Activated CD4-positive, alpha-beta T cell treated with anti-CD3 and anti-CD28 coated beads for 1 hour (primary cell): ENCODE measurements around the gene BFSP2.

Source experiments
- DNase-seq: peaks from one replicate; pipeline ENCODE4 v3.0.0-alpha.2; 2020

BFSP2 gene

DNA sequence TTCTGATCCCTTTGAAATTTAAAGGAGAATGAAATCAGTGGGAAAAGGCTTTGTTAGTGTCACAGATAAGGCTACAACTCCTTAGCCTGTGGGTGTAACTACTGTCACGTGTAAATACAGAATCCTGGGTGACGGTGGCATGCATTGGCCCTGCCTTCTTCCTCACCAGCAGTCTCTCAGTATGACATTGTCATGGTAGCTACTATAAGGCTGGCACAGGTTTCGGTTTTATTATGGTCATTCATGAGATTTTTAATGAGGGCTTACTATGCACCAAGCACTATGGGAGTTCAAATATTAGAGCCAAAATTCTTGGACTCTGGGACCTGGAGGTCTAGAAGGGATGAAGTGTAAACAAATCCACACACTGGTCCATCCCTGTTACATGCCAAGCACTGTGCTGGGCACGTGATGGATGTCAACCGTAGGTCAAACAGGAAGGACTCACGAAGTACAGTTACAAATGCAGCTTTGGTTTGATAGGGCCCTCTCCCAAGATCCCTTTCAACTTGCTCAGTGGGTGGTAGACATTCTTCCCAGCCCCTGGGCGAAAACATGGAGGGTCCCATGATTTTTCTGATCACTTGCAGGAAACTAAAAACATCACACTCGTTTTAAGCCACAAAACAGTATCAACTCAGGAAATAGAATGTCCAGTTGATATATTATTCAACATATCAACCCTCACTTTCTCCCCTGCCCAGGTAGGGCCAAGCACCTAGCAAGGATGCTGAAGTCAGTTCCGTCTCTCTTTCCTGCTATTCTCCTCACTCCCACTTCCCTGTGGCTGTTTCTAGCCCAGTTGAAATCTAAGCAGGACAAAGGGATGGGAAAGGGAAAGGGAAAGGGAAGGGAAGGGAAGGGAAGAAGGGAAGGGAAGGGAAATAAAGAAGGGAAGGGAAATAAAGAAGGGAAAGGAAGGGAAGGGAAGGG, 25.3 kb downstream of the BFSP2 start:
- no peak for DNase-seq

DNA sequence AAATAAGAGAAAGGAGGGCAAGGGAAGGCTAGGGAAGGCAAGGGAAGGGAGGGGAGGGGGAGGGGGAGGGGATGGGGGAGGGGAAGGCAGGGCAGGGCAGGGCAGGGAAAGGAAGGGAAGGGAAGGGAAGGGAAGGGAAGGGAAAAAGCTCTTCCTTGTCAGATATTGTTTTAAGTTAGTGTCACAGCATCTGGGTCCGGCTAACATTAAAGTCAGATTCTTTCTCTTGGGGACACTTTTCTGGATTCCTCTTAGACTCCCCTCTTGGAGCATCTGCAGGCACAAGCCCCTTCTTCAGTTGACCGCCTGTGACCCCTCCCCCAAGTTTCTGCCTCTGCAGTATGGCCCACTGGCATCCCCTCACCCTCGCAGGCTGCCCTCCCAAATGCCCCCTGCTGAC, 26.0 kb downstream of the BFSP2 start:
- no peak for DNase-seq

DNA sequence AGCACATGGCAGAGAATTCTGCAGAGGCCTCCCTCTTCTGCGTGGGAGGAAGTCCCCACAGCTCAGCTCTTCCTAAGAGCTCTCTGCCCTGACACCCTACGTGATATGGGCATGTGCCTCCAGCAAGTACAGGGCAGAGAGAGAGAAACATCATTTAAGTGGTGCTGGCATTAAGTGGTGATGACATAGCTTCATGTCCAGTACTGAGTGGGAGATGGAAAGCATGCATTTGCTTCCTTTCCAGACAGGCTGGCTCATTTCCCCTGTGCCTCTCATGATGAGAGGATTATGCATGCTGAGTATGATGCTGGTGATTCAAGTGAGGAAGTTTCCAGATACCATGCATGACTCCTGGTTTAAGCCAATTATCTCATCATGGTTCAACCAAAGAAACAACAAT, 26.9 kb downstream of the BFSP2 start:
- DNase-seq: no peak

- no peak for DNase-seq
Measured at GRCh38 chr3:133428552-133428951, 28.7 kb downstream of the BFSP2 start.

DNA sequence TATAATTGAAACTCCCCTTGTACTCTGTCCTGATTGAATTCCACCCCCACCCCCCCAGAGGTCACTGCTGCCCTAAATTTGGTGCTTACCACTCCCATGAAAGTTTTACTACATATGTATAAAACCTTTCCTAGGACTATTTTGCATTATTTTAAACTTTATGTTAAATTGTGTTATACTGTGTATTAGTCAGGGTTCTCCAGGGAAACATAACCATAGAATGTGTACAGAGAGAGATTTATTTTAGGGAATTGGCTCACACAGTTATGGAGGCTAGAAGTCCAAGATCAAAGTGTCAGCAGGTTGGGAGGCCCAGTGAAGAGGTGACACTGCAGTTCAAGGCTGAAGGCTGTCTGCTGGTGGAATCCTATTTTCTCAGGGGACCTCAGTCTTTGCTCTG, 29.2 kb downstream of the BFSP2 start:
- DNase-seq: no peak

DNA sequence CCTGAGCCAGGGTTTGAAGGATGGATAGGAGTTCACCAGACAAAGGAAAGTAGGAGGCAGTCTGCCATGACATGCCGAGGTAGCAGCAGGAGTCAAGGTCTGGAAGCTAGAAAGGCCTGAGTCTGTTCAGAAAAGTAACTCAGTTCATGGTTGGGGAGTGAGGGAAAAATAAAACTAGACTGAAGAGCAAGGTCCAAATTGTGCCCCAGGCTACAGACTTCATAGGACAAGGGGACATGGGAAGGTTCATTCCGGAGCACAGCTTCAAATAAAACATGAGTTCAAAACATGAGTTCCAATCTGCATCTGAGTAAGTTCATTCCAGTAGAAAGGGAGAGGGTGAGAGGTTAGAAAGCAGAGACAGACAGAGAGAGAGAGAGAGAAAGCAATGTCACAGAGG, 39.7 kb downstream of the BFSP2 start:
- no peak for DNase-seq

- DNase-seq: no peak
Measured at GRCh38 chr3:133440652-133441051, 40.8 kb downstream of the BFSP2 start.

- DNase-seq: no peak
Measured at GRCh38 chr3:133441867-133442270, 42.0 kb downstream of the BFSP2 start.

- DNase-seq: no peak
Measured at GRCh38 chr3:133442518-133442917, 42.7 kb downstream of the BFSP2 start.

GRCh38 chr3:133443649-133444422, 44.0 kb downstream of the BFSP2 start:
- DNase-seq: no peak

DNA sequence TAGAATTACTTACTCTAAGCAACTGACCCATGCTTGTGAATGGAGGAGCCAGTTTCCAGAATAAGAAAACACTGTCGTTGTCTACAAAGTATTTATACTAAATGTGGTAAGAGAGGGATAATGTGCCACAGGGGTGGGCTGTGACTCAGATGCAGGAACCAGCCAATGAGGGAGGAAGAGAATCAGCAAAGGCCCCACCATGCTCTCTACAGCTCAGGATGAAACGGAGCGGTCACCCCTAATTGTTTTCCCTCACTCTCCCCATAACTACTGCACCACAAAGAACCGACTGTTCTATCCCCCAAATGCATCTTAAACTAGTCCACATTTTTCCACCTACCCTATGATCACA, 44.5 kb downstream of the BFSP2 start:
- no peak for DNase-seq

DNA sequence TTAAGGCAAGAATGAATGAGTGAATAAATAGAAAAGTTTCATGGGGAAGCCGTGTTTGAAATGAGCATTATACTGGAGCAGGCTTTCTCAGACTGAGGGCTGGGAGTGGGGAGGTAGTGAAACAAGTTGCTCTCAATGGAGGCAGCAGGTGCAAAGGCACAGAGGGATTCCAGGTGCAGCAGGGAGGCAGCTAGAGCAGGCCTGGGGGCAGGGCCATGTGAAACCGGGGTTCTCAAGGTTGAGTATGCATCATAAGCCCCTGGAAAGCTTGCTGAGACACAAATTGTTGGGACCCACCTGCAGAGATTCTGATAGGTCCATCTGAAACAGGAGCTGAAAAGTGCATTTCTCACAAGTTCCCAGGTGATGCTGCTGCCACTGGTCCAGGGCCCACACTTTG, 45.3 kb downstream of the BFSP2 start:
- DNase-seq: no peak

GRCh38 chr3:133447750-133448477, 48.1 kb downstream of the BFSP2 start:
- DNase-seq: no peak

DNA sequence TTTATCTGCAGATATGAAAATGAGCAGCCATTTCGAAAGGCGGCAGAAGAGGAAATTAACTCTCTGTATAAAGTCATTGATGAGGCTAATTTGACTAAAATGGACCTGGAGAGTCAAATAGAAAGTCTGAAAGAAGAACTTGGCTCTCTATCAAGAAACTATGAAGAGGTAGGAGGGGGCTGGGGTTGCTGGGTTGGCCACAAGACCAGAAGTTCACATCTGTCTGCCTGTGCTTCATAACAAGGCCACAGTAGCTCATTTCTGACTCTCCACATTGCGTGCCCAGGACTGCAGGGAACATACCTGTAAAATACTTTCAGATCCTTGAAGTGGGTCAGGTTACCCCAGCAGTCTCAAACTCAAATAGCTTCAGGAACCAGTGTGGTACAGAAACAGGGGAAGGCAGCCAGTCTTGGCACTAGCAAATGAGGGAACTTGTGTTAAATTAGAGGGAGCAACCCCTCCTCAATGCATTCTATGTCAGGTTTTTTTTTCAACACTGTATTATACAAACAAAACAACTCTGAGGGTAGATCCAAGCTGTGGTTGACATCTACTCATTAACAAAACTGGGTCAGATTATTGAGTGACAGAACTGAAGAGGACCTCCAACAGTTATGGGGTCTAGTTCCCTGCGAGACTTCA, 48.7 kb downstream of the BFSP2 start:
- DNase-seq: no peak

DNA sequence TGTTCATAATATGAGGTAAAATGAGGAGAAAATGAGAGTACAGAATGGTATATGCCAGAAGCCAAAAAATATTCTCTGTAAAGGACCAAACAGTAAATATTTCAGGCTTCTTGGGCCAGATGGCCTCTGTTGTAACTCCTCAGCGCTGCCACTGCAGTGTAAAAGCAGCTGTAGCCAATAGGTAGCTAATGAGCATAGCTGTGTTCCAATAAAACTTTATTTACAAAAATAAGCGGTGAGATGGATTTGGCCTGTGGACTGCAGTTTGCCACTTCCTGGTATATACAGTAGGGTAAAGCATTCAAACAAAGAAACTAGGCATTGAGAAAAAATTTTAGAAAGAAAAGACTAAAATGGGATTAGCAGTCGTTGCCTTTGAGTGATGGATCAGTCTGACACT, 51.5 kb downstream of the BFSP2 start:
- DNase-seq: no peak

- DNase-seq: no peak
Measured at GRCh38 chr3:133452641-133453319, 52.9 kb downstream of the BFSP2 start.

- DNase-seq: no peak
Measured at GRCh38 chr3:133453383-133453782, 53.5 kb downstream of the BFSP2 start.

- no peak for DNase-seq
Measured at GRCh38 chr3:133455281-133455680, 55.4 kb downstream of the BFSP2 start.

- no peak for DNase-seq
Measured at GRCh38 chr3:133455960-133456359, 56.1 kb downstream of the BFSP2 start.

DNA sequence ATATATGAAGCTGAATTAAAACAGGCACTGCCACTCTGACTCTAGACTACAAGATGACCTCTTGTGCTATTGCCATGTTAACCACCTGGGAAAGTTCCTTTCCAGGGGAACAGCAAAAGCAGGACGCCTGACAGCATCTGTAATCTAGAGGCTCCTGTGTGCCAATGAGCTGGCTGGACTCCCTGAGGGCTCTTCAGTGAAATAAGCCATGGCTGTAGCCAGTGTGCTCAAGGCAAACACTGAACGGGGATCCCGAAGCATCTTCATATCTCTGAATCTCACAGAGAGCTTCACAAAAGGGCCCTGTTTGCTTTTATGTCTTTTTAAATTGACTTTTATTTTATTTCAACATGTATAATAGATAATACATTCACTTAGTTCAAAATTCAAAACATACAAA, 57.2 kb downstream of the BFSP2 start:
- DNase-seq: no peak

GRCh38 chr3:133457465-133458067, 57.7 kb downstream of the BFSP2 start:
- no peak for DNase-seq

DNA sequence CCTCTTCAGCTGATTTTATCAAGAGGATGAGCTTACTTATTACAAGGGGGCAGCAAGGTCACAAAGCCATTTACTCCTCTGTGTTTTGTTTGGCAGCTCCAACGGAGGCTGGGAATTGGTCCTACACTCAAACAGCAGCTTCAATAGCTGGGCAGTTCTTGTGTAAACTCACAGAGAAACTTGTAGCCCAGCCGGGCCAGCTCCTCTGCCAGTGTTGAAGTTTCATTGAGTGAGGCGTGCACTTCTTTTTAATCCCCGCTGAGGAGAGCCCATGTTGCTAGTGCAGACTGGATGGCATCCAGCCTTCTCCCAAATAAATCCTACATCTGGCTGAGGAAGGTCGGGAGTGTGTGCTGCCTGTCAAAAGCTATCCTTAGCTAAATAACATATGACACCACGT, 59.5 kb downstream of the BFSP2 start:
- no peak for DNase-seq
